T-helper 2 cell treated with Interferon-gamma antibody and Interleukin-4, amounts not matched to agents 5 μg/mL and 100 μg/mL, for 36 hours (primary cell): ENCODE measurements around the gene MEG3.

Experiments
- DNase-seq: peaks from one replicate; pipeline ENCODE4 v3.0.0; 2021; ENCODE audit warnings: low spot score
- H3K27ac Mint-ChIP-seq: one replicate; pipeline ENCODE4 v1.8.0; 2021; ENCODE audit warnings: mild to moderate bottlenecking, mixed read lengths
- H3K27me3 Mint-ChIP-seq: one replicate; pipeline ENCODE4 v1.8.0; 2021; ENCODE audit warnings: low read depth, mixed read lengths
- H3K36me3 Mint-ChIP-seq: one replicate; pipeline ENCODE4 v1.8.0; 2021; ENCODE audit warnings: low read depth, mixed read lengths
- H3K4me1 Mint-ChIP-seq: one replicate; pipeline ENCODE4 v1.8.0; 2021; ENCODE audit warnings: low read depth, mixed read lengths
- H3K4me3 Mint-ChIP-seq: one replicate; pipeline ENCODE4 v1.8.0; 2022; ENCODE audit warnings: mild to moderate bottlenecking, moderate library complexity, mixed read lengths
- H3K9me3 Mint-ChIP-seq: one replicate; pipeline ENCODE4 v1.8.0; 2021; ENCODE audit warnings: mixed read lengths

The MEG3 gene

GRCh38 chr14:100904307-100905087 lies 78.6 kb downstream of the MEG3 start:
- Mint-ChIP-seq H3K9me3 (no peaks in the 10 kb centered on the region), H3K27ac (no peak overlapping the region), H3K27me3 (peaks cover 42% of the 10 kb centered on the region), H3K4me1 (no peaks in the 10 kb centered on the region), H3K4me3 (no peak overlapping the region), H3K36me3 (no peaks in the 10 kb centered on the region)
- no peak for DNase-seq

GRCh38 chr14:100905166-100905565 lies 79.2 kb downstream of the MEG3 start:
- Mint-ChIP-seq H3K4me3 (no peak overlapping the region), H3K27ac (no peak overlapping the region), H3K9me3 (no peaks in the 10 kb centered on the region), H3K27me3 (peaks cover 36% of the 10 kb centered on the region), H3K36me3 (no peaks in the 10 kb centered on the region), H3K4me1 (no peaks in the 10 kb centered on the region)
- no peak for DNase-seq

- no peak overlapping the region for H3K4me3 Mint-ChIP-seq
- H3K36me3 Mint-ChIP-seq: no peaks in the 10 kb centered on the region
- H3K27ac Mint-ChIP-seq: no peak overlapping the region
- H3K9me3 Mint-ChIP-seq: no peaks in the 10 kb centered on the region
- no peaks in the 10 kb centered on the region for H3K4me1 Mint-ChIP-seq
- DNase-seq: no peak
- H3K27me3 Mint-ChIP-seq: peaks cover 26% of the 10 kb centered on the region
These were observed 80.5 kb downstream of the MEG3 start for GRCh38 chr14:100906420-100906819.

- no peaks in the 10 kb centered on the region for H3K36me3 Mint-ChIP-seq
These were observed 81.3 kb downstream of the MEG3 start for GRCh38 chr14:100907240-100907639.

GRCh38 chr14:100909439-100909838 lies 83.5 kb downstream of the MEG3 start:
- DNase-seq: no peak
- no peaks in the 10 kb centered on the region for H3K36me3 Mint-ChIP-seq
- peaks cover 13% of the 10 kb centered on the region for H3K27me3 Mint-ChIP-seq
- no peaks in the 10 kb centered on the region for H3K4me1 Mint-ChIP-seq
- H3K4me3 Mint-ChIP-seq: no peak overlapping the region
- no peak overlapping the region for H3K27ac Mint-ChIP-seq
- no peaks in the 10 kb centered on the region for H3K9me3 Mint-ChIP-seq

More at GRCh38 chr14:100907240-100907639, 81.3 kb downstream of the MEG3 start:
- Mint-ChIP-seq H3K9me3 (no peaks in the 10 kb centered on the region), H3K27me3 (peaks cover 21% of the 10 kb centered on the region), H3K4me3 (no peak overlapping the region), H3K4me1 (no peaks in the 10 kb centered on the region), H3K27ac (no peak overlapping the region)
- DNase-seq: no peak
